Spinal cord (tissue), 10 donors: ENCODE data around the gene PARG. TPM values are rescaled to one million over a fixed set of nuclear protein-coding genes. Genes with fewer than 3 reads are reported as not detected.
"Not testable (repeated sequence)": the region's sequence is repeated elsewhere in the genome, so short reads cannot be mapped to it uniquely, and the experiment has no call there.

Experiments
- DNase-seq, 6 donors: peaks; one replicate each; pipeline versions ENCODE4 v3.0.0 to v3.0.0-alpha.2; 2013 to 2015; ENCODE audit warnings: low spot score in 6 of 6, low read depth in 4 of 6
- H3K27ac ChIP-seq: one replicate; pipeline ENCODE4 v1.5.1; 2013; ENCODE audit warnings: low read depth, low read length, control low read depth
- H3K27me3 ChIP-seq: one replicate; pipeline ENCODE4 v1.6.1; 2013; ENCODE audit warnings: low read length; ENCODE audit not compliant: control insufficient read depth, insufficient read depth
- H3K36me3 ChIP-seq: one replicate; pipeline ENCODE4 v1.6.1; 2013; ENCODE audit warnings: low read length; ENCODE audit not compliant: control insufficient read depth, insufficient read depth
- H3K4me1 ChIP-seq: one replicate; pipeline ENCODE4 v1.6.1; 2013; ENCODE audit warnings: low read length; ENCODE audit not compliant: control insufficient read depth, insufficient read depth
- H3K4me3 ChIP-seq: one replicate; pipeline ENCODE4 v1.5.1; 2013; ENCODE audit warnings: low read depth, low read length, control low read depth
- H3K9me3 ChIP-seq: one replicate; pipeline ENCODE4 v1.6.1; 2013; ENCODE audit warnings: low read length; ENCODE audit not compliant: control insufficient read depth, insufficient read depth
- WGBS: methylation state at CpG from one replicate; pipeline ENCODE4 v1.1.5; 2013; ENCODE audit warnings: missing lambda C conversion rate; ENCODE audit not compliant: insufficient coverage; 5-methylcytosine and 5-hydroxymethylcytosine counted together
- polyA plus RNA-seq, 2 donors: library from polyadenylated mRNA; unstranded; fragments of 120-200 nt; gene quantifications; one replicate each; pipeline ENCODE4 v1.2.1, GENCODE V29; 2013; ENCODE audit not compliant: insufficient read length in 2 of 2
- total RNA-seq, 2 donors: library from RNA; depleted of rRNA in 1 of 2; stranded (reverse); fragments of 120-200 nt in 1 of 2; fragments of >200 nt in 1 of 2; gene quantifications; one replicate each; pipeline versions ENCODE4 v1.2.3 to v1.2.4, GENCODE V29; 2013 to 2014
- donor health status: healthy.

Gene PARG
- total and polyA plus RNA-seq, 4 donors = 27.4 to 69.5 (median 37.0) TPM

DNA sequence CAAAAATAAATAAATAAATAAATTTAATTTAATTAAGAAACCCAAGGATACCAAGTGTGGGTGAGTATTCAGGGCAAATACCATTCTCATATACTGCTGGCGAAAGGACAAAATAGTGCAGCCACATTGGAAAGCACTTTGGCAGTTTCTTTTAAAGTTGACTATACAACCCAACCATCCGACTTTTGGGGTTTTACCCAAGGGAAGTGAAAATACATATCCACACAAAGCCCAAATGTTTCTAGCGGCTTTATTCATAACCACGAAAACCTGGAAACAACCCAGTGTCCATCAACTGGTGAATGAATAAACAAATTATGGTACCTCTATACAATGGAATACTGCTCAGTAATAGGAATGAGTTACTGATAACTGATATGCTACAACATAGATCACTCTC lies 143.6 kb downstream of the PARG start:
- no peak overlapping the region for H3K27ac ChIP-seq
- H3K27me3 ChIP-seq = no peaks in the 10 kb centered on the region
- no peak overlapping the region for H3K4me3 ChIP-seq
- DNase-seq = no peak
- H3K4me1 ChIP-seq = no peaks in the 10 kb centered on the region
- no CpG with 5 or more reads among the region's 4 CpGs for WGBS
- H3K9me3 ChIP-seq = no peaks in the 10 kb centered on the region
- no peaks in the 10 kb centered on the region for H3K36me3 ChIP-seq

DNA sequence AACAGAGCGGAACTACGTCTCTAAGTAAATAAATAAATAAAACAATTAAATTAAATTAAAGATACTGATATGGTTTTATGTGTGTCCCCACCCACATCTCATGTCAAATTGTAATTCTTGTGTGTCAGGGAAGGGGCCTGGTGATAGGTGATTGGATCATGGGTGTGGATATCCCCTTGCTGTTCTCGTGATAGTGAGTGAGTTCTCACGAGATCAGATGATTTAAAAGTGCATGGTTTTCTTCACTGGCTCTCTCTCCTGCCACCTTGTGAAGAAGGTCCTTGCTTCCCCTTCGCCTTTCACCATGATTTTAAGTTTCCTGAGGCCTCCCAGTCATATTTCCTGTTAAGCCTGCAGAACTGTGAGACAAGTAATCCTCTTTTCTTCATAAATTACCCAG lies 150.7 kb downstream of the PARG start:
- H3K9me3 ChIP-seq = no peaks in the 10 kb centered on the region
- no peak overlapping the region for H3K27ac ChIP-seq
- WGBS = 86% methylated on average over 1 of the region's 5 CpGs
- no peak overlapping the region for H3K4me3 ChIP-seq
- DNase-seq = no peak
- no peaks in the 10 kb centered on the region for H3K27me3 ChIP-seq
- no peaks in the 10 kb centered on the region for H3K36me3 ChIP-seq
- H3K4me1 ChIP-seq = no peaks in the 10 kb centered on the region

DNA sequence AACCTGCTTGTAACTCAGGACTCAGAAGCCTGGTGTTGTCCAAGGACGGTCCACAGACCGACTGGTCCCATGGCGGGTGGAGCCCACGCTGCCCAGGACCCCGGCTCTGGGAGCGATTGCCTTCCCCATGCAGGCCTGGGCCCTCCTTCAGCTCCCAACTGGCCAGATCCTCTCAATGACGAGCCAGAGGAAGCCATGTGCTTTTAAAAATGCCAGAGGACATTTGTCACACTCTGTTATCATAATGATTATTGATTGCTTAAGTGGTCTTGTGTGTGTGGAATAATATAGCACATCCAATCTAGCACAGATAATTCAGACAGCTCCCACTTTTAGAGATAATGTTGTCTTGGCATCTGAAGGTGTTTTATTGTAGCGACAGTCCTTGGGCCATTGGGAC lies 157.1 kb downstream of the PARG start:
- Histone ChIP-seq H3K9me3 (no peaks in the 10 kb centered on the region), H3K27ac (no peak overlapping the region), H3K27me3 (no peaks in the 10 kb centered on the region), H3K4me3 (no peak overlapping the region), H3K36me3 (no peaks in the 10 kb centered on the region), H3K4me1 (peaks cover 2% of the 10 kb centered on the region)
- peak in 1 of 6 donors; percentile 23 for DNase-seq
- 86% methylated on average over 4 of the region's 8 CpGs for WGBS

DNA sequence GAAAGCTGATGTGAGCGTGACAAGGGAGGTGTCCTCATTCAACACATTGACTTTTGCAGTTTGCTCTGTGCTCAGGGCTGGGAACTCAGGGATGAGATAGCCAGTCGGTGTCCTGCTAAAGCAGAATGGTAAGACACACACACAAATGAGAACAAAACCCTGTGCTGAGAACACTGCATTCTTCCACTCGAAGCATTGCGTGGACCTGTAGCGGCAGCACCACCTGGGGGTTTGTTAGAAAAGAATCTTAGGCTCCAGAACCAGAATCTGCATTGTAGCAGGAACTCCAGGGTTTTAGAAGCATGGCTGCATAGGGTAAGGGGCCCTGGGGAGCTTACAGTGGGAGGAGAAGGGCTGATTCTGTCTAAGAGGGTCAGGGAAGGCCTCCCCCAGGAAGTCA lies 158.2 kb downstream of the PARG start:
- peak in 1 of 6 donors; percentile 62 for DNase-seq
- H3K27me3 ChIP-seq = no peaks in the 10 kb centered on the region
- H3K4me3 ChIP-seq = no peak overlapping the region
- WGBS = 46% methylated on average over 3 of the region's 5 CpGs
- H3K36me3 ChIP-seq = no peaks in the 10 kb centered on the region
- no peaks in the 10 kb centered on the region for H3K9me3 ChIP-seq
- H3K27ac ChIP-seq = no peak overlapping the region
- H3K4me1 ChIP-seq = peaks cover 2% of the 10 kb centered on the region

DNA sequence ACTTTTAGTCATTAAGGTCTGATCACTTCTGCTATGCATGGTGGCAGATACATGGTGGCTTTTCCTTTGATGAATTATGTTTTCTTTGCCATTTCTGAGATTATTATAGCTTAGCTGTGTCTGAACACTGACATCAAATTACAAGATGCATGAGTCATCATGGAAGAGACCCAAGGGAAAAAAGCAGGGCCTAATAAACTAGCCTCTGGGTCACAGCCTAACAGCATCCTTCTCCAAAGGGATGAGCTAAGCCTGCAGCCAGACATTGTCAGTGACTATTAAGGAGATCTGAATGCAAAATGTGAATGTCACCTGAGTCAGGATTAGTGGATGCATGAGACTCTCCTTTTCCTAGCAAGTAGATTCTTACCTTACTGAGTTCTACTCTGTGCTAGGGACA lies 160.6 kb downstream of the PARG start:
- Histone ChIP-seq H3K9me3 (no peaks in the 10 kb centered on the region), H3K27ac (no peak overlapping the region), H3K4me3 (no peak overlapping the region), H3K4me1 (peaks cover 2% of the 10 kb centered on the region), H3K27me3 (no peaks in the 10 kb centered on the region), H3K36me3 (no peaks in the 10 kb centered on the region)
- no peak for DNase-seq

DNA sequence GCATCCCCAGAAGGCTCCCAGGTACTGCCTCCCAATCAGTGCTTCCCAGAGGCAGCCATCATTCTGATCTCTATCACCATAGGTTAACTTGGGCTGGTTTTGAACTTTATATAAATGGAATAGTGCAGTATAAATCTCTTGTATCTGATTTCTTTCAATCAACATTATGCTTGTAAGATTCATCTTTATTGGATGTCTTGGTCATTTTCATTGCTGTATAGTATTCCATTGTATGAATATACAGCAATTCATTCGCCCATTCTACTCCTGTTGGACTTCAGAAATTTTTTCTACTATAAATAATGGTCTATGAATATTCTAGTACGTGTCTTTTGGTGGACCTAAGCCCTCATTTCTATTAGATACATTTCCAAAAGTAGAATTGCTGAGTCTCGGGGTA lies 163.6 kb downstream of the PARG start:
- H3K36me3 ChIP-seq = no peaks in the 10 kb centered on the region
- no peak overlapping the region for H3K27ac ChIP-seq
- no peaks in the 10 kb centered on the region for H3K4me1 ChIP-seq
- H3K4me3 ChIP-seq = no peak overlapping the region
- no peak for DNase-seq
- no CpG with 5 or more reads among the region's 3 CpGs for WGBS
- no peaks in the 10 kb centered on the region for H3K9me3 ChIP-seq
- no peaks in the 10 kb centered on the region for H3K27me3 ChIP-seq

DNA sequence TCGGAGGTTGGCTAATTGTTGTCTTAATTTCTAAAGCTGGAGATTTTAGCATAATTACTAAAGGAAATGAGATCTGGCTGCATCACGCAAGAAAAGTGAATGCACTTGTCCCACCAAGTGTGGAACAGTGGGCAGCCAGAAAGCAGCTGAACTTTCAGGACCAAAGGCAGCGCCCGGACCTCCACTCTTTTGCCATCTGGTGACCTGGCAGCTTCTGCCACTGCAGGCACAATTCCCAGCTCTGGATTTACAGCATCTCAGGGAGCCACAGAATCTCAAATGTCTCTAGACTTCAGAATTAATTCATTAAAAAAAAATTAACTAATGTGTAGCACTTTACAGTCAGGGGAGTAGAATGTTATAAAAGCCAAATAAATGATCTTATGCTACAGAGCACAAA lies 165.0 kb downstream of the PARG start:
- WGBS = 24% methylated on average over 3 of the region's 4 CpGs
- DNase-seq = no peak
- H3K4me1 ChIP-seq = no peaks in the 10 kb centered on the region
- H3K9me3 ChIP-seq = no peaks in the 10 kb centered on the region
- H3K27me3 ChIP-seq = no peaks in the 10 kb centered on the region
- no peak overlapping the region for H3K4me3 ChIP-seq
- no peaks in the 10 kb centered on the region for H3K36me3 ChIP-seq
- H3K27ac ChIP-seq = no peak overlapping the region

DNA sequence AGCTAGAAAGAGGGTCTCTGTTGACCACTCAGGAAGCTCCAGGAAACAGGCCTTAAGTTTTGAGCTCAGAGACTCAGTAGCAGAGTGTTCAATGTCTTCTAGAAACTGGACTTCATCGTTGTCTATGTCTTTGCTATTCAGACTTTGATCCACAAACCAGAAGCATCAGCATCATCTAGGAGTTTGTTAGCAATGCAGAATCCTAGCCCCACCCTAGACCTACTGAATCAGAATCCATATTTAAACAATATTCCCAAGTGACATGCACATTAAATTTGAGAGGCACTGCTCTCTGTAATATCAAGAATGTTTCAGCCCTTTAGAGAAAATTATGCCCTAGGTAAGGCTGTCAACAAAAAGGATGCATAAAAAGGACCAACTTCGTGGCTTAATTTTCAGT lies 166.8 kb downstream of the PARG start:
- no peaks in the 10 kb centered on the region for H3K36me3 ChIP-seq
- H3K4me1 ChIP-seq = no peaks in the 10 kb centered on the region
- no peak for DNase-seq
- 83% methylated on average over 1 of the region's 2 CpGs for WGBS
- peaks cover 5% of the 10 kb centered on the region for H3K27me3 ChIP-seq
- no peak overlapping the region for H3K27ac ChIP-seq
- no peak overlapping the region for H3K4me3 ChIP-seq
- no peaks in the 10 kb centered on the region for H3K9me3 ChIP-seq

DNA sequence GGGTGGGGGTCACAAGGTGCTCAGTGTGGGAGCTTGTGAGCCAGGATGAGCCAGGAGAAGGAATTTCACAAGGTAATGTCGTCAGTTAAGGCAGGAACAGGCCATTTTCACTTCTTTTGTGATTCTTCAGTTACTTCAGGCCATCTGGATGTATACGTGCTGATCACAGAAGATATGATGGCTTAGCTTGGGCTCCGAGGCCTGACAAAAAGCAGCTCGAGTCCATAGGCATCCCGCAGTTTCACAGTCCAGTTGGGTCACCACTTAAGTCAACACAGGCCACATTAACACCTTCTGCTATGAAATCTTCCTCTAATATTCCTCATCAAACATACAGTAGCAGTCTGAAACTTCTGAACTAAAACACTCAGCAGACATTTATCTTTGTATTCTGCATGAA lies 168.9 kb downstream of the PARG start:
- 73% methylated on average over 3 of the region's 5 CpGs for WGBS
- H3K9me3 ChIP-seq, H3K27ac ChIP-seq, H3K4me1 ChIP-seq, H3K36me3 ChIP-seq, DNase-seq, H3K4me3 ChIP-seq: not testable (repeated sequence)
- peaks cover 24% of the 10 kb centered on the region for H3K27me3 ChIP-seq

DNA sequence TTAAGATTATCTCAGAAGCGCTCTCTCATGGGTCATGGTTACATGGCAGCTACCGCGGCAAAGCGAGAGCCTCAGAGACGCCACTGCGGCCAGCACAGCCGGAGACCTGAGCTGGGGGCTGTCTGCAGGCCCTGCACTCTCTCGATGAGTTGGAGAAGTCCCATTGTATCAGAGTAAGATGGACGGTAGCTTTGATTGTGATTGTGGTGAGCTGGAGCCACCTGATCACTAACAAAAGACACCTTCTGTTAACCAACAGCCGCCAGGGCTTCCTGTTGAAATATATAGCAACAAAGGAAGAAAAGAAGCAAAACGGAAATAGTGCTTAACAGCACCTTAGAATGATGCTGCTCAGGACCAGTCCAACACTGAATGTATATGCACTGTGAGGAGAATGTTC lies 170.8 kb downstream of the PARG start:
- 50% methylated on average over 5 of the region's 11 CpGs for WGBS
- not testable (repeated sequence) for H3K9me3 ChIP-seq, H3K4me3 ChIP-seq, DNase-seq, H3K27ac ChIP-seq, H3K36me3 ChIP-seq
- peaks cover 34% of the 10 kb centered on the region for H3K27me3 ChIP-seq
- peaks cover 10% of the 10 kb centered on the region for H3K4me1 ChIP-seq
